Urinary bladder (tissue), 4 donors: Measurements from ENCODE around the gene COG7. TPM values are rescaled to one million over a fixed set of nuclear protein-coding genes. Genes with fewer than 3 reads are reported as not detected.
"Not testable (repeated sequence)": the region's sequence is repeated elsewhere in the genome, so short reads cannot be mapped to it uniquely, and the experiment has no call there.

Source experiments
- DNase-seq: peaks from one replicate; pipeline ENCODE4 v3.0.0-alpha.2; 2015; ENCODE audit errors: extremely low spot score
- H3K27ac ChIP-seq: one replicate; pipeline ENCODE4 v1.5.1; 2013; ENCODE audit warnings: low read depth, mild to moderate bottlenecking, moderate library complexity
- H3K36me3 ChIP-seq: one replicate; pipeline ENCODE4 v1.6.1; 2013; ENCODE audit warnings: mild to moderate bottlenecking, moderate library complexity; ENCODE audit not compliant: insufficient read depth
- H3K4me1 ChIP-seq: one replicate; pipeline ENCODE4 v1.6.1; 2013; ENCODE audit warnings: mild to moderate bottlenecking, moderate library complexity; ENCODE audit not compliant: insufficient read depth
- H3K4me3 ChIP-seq: one replicate; pipeline ENCODE4 v1.5.1; 2013; ENCODE audit warnings: low read depth, low read length
- WGBS: extraction: QIAGEN DNeasy Blood & Tissue Kit; methylation state at CpG from one replicate; pipeline ENCODE4 v1.1.7; 2013; 5-methylcytosine and 5-hydroxymethylcytosine counted together
- polyA plus RNA-seq: library from polyadenylated mRNA; stranded (reverse); fragments of 200-250 nt; gene quantifications from one replicate; pipeline ENCODE4 v1.2.3, GENCODE V29; 2013
- total RNA-seq: library from RNA; depleted of rRNA; stranded (reverse); fragments of >200 nt; gene quantifications from one replicate; pipeline ENCODE4 v1.2.3, GENCODE V29; 2014
- donor health status: healthy with polysubstance abuse.
- donor health status: healthy.

Gene COG7
- total and polyA plus RNA-seq, 2 donors, result 16.6 to 25.6 TPM

DNA sequence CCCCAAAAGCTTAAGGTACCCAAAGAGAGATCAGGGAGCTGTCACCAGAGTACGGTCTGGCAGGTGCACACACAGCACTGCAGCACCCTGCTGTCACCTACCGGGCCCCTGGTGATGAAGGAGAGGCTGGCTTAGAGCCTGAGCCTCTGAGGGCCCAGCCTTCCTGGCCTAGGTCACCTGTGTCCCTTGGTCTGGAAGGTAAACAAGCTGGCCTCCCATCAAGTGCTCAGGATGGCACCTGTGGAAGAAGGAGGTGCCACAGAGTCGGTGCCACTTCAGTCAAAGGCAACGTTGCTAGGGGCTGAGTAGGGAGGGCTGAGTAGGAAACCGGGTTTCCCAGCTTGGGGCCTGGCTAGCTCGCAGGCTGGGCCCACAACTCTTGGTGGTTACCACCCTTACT lies 70.7 kb downstream of the COG7 start:
- H3K4me1 ChIP-seq, result no peaks in the 10 kb centered on the region
- 83% methylated on average over 6 of the region's 6 CpGs for WGBS
- no peak overlapping the region for H3K4me3 ChIP-seq
- no peak overlapping the region for H3K27ac ChIP-seq
- DNase-seq, result no peak
- H3K36me3 ChIP-seq, result no peaks in the 10 kb centered on the region

DNA sequence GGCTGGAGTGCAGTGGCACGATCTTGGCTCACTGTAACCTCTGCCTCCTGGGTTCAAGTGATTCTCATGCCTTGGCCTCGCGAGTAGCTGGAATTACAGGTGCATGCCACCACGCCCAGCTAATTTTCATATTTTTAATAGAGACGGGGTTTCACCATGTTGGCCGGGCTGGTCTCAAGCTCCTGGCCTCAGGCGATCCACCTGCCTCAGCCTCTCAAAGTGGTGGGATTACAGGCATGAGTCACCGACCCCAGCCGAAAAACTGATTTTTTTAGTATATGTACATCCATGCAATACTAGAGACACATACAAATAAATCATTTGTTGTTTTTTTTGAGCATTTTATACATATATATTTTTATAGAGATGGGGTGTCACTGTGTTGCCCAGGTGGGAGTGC lies 71.3 kb downstream of the COG7 start:
- WGBS, result 89% methylated on average over 9 of the region's 9 CpGs
- DNase-seq, H3K4me1 ChIP-seq, H3K27ac ChIP-seq, H3K36me3 ChIP-seq, H3K4me3 ChIP-seq: not testable (repeated sequence)

DNA sequence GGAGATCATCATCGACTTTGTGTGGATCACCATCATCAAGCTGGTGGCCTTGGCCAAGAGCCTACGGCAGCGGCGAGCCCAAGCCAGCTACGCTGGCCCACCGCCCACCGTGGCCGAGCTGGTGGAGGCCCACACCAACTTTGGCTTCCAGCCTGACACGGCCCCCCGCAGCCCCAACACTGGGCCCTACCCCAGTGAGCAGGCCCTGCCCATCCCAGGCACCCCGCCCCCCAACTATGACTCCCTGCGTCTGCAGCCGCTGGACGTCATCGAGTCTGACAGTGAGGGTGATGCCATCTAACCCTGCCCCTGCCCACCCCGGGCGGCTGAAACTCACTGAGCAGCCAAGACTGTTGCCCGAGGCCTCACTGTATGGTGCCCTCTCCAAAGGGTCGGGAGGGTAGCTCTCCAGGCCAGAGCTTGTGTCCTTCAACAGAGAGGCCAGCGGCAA lies 72.5 kb downstream of the COG7 start:
- Histone ChIP-seq H3K27ac (no peak overlapping the region), H3K36me3 (no peaks in the 10 kb centered on the region), H3K4me1 (no peaks in the 10 kb centered on the region), H3K4me3 (no peak overlapping the region)
- 90% methylated on average over 20 of the region's 20 CpGs for WGBS
- DNase-seq, result no peak

DNA sequence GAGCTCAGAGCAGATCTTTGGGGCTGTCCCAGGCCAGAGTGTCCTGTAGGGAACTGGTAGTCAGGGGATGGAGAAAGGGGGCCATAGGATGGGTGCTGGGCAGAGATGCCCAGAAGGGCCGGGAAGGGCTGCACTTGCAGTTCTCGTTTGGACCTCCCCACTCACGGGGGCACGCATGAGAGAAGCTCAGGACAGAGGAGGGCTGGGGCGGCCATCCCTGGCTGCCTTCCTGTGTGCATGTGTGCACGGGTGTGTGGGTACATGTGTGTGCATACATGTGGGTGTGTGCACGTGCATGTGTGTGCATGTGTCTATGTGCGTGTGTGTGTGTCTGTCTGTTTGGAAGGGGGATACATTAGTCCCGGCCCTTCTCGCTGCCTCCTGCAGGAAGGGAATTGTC lies 73.3 kb downstream of the COG7 start:
- 85% methylated on average over 10 of the region's 10 CpGs for WGBS
- H3K4me3 ChIP-seq, result no peak overlapping the region
- H3K27ac ChIP-seq, result no peak overlapping the region
- no peaks in the 10 kb centered on the region for H3K4me1 ChIP-seq
- no peaks in the 10 kb centered on the region for H3K36me3 ChIP-seq
- DNase-seq, result no peak

DNA sequence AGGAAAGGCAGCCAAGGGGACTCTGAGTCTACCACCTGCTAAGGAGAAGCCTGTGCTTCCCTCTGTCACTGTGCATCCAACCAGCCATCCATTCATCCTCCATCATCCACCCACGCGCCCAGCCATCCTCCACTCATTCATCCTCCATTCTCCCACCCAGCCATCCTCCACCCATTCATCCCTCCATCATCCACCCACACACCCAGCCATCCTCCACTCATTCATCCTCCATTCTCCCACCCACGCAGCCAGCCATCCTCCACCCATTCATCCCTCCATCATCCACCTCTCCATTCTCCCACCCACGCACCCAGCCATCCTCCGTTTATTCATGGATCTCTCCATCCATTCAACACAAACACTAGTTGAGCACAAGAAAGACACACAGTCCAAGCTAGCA lies 74.1 kb downstream of the COG7 start:
- no peak overlapping the region for H3K4me3 ChIP-seq
- 92% methylated on average over 5 of the region's 5 CpGs for WGBS
- H3K27ac ChIP-seq, result no peak overlapping the region
- no peak for DNase-seq
- no peaks in the 10 kb centered on the region for H3K4me1 ChIP-seq
- H3K36me3 ChIP-seq, result no peaks in the 10 kb centered on the region

DNA sequence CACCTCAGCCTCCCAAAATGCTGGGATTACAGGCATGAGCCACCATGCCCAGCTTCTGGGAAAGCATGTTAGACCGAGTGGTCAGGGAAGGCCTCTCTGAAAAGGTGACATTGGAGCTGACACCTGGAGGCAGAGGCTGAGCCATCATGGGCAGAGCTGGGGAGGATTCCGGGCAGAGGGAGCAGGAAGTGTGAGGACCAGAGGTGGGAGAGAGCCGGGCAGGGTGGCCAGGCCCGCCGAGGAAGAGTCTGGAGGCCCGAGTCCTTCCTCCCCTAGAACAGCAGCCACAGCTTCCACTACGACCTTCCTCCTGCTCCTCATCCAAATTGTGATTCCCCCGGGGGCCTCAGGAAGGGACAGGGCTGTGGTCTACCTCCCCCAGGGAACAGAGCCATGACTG lies 74.7 kb downstream of the COG7 start:
- WGBS, result 75% methylated on average over 8 of the region's 8 CpGs
- no peaks in the 10 kb centered on the region for H3K36me3 ChIP-seq
- H3K4me3 ChIP-seq, result no peak overlapping the region
- DNase-seq, result no peak
- H3K27ac ChIP-seq, result no peak overlapping the region
- no peaks in the 10 kb centered on the region for H3K4me1 ChIP-seq

DNA sequence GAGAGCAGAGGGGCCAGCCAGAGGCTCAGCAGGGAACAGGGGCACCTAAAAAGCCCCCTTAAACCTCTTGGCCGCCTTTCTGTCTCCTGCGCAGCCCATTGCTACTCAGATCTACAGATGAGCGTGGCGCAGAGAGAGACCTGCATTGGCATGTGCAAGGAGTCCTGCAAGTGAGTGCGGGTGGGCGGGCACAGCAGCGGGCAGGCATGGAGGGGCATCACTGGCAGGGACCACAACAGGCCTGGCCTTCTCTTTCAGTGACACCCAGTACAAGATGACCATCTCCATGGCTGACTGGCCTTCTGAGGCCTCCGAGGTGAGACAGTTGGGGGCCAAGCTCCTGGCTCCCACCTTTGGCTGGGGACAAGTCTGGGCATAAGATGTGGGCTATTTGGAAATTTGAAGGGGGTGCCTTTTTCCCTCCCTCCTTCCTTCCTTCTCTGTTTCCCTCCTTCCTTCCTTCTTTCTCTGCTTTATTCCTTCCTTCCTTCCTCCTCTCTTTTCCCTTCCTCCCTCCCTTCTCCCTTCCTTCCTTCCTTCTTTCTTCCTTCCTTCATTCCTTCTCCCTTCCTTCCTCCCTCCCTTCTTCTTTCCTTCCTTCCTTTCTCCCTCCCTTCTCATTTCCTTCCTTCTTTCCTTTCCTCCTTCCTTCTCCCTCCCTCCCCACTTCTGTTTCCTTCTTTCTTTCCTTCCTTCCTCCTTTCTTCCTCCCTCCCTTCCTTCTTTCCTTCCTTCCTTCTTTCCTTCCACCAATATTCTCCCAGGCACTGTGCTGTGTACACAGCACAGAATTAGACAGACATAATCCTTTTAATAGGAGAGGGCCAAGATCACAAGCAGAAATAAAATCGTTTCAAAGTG lies 75.7 kb downstream of the COG7 start:
- Histone ChIP-seq H3K36me3 (no peaks in the 10 kb centered on the region), H3K4me1 (no peaks in the 10 kb centered on the region), H3K4me3 (no peak overlapping the region), H3K27ac (no peak overlapping the region)
- 85% methylated on average over 9 of the region's 9 CpGs for WGBS
- no peak for DNase-seq

DNA sequence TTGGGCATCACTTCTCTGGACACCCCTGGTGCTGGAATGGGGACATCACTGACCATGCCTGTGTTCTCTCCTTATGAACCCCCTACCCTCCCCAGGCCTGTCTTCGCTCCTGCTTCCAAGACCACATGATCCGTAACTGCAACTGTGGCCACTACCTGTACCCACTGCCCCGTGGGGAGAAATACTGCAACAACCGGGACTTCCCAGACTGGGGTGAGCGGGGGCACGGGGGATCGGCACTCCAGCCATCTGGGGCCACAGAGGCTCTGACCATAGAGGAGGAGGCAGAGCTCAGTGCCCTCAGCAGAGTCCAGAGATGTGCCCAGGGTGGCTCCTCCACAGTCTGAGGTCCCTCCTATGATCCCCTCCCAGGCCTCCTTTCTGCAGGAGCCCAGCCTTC lies 77.3 kb downstream of the COG7 start:
- no peak overlapping the region for H3K4me3 ChIP-seq
- H3K4me1 ChIP-seq, result no peaks in the 10 kb centered on the region
- no peak for DNase-seq
- H3K27ac ChIP-seq, result no peak overlapping the region
- 85% methylated on average over 7 of the region's 7 CpGs for WGBS
- no peaks in the 10 kb centered on the region for H3K36me3 ChIP-seq

DNA sequence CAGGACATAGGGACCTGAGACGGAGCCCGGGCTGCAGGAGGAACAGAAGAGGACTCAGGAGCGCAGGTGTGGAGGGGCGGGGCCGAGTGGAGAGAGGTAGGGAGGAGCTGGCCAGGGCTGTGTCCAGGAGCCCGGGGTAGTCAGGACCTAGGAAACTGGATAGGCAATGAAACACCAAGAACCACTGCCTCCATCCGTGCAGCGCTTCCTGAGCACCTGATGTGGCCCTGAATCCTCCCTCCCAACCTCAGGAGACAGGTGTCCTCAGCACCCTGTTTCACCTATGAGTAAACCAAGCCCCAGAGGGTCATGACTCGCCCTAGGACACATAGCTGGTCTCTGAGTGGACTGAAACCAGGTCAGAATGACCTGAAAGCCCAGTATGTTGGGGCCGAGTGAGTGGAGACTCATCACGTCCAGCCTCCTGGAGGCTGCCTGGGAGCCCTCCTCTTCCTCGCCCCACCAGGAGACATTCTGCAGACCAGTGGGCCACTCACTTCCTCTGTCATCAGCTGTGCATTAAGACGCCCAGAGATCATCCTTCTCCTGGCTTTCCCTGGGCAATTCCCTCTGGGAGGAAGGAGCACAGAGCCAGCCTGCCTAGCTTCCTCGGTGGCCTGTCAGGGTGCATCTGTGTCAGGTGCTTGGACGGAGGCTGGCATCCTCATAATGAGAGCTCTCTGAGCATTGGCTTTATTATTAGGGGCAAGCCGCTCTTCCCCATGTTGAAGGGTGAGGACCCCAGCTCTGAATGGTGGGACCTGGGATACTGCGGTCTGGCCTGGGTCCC lies 78.1 kb downstream of the COG7 start:
- WGBS, result 73% methylated on average over 17 of the region's 17 CpGs
- DNase-seq, result no peak
- Histone ChIP-seq H3K4me3 (no peak overlapping the region), H3K27ac (no peak overlapping the region), H3K4me1 (no peaks in the 10 kb centered on the region), H3K36me3 (no peaks in the 10 kb centered on the region)

DNA sequence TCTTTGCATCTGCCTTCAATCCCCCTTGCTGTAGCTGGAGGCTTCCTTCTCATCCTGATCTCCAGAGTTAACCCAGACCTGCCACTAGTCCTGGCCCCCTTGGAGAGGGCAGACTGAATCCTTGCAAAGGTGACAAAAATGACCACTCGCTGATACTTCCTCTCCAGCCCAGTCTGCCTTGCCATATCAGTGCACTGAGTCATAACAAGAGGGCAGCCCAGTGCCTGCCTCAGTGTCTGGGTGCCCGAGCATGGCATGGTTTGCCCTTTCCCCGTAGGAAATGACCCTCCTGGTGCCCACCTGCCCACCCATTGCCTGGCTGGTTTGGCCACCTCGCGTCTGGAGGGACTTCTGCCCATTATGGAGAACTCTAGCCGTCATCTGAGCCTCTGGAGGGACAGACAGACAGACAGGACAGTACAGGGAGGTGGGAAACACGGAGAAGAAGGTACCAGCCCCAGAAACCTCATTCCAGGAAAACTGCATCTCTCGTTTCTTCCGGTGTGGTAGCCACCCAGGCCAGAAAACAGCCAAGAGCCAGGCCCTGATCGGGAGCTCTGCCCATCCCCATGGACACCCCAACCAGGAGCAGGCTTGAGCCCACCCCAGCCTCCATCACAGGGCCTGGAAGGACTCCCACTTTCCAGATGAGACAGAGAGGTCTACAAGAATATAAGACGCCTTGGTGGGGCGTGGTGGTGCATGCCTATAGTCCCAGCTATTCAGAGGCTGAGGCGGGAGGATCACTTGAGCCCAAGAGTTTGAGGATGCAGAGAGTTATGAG lies 79.4 kb downstream of the COG7 start:
- WGBS, result 76% methylated on average over 13 of the region's 13 CpGs
- H3K36me3 ChIP-seq, result no peaks in the 10 kb centered on the region
- H3K4me3 ChIP-seq, result no peak overlapping the region
- no peak overlapping the region for H3K27ac ChIP-seq
- DNase-seq, result no peak
- H3K4me1 ChIP-seq, result no peaks in the 10 kb centered on the region

DNA sequence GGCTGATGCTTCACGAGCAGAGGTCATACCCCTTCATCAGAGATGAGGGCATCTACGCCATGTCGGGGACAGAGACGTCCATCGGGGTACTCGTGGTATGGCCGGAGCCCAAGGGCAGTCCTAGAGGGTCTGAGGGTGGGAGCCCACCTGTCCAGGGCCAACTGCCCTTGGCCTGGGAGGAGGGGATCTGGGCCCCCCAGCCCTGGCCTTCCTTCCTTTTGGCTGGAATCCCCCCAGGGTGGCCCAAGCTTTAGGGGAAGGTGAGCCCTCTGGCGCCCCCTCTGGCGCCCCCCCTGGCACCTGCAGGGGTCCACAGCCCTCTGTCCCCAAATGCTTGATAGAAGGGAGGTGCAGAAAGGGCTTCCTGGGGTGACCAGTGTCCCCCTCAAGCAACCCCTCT lies 81.6 kb downstream of the COG7 start:
- H3K4me3 ChIP-seq, result no peak overlapping the region
- H3K4me1 ChIP-seq, result no peaks in the 10 kb centered on the region
- WGBS, result 77% methylated on average over 9 of the region's 9 CpGs
- no peaks in the 10 kb centered on the region for H3K36me3 ChIP-seq
- no peak for DNase-seq
- H3K27ac ChIP-seq, result no peak overlapping the region

DNA sequence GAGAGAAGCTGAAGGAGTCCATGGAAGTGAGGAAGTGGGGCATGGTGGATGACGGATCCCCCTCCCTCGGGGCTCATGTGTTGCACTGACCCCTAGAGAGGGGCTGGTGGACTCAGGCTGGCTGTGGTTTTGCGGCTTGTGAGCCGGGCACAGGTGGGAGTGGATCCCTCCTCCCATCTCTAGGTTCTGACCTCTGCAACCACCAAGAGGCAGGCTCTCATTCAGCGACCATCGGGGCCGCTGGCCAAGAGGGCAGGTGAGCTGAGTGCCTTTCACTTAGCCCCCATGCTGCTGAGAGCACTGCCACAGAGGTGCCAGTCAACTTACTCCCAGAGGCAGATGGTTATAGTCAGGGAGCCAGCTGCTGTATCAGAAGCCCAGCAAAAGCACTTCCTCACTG lies 83.6 kb downstream of the COG7 start:
- Histone ChIP-seq H3K4me3 (no peak overlapping the region), H3K36me3 (no peaks in the 10 kb centered on the region), H3K4me1 (no peaks in the 10 kb centered on the region), H3K27ac (no peak overlapping the region)
- DNase-seq, result no peak
- WGBS, result 69% methylated on average over 7 of the region's 7 CpGs

DNA sequence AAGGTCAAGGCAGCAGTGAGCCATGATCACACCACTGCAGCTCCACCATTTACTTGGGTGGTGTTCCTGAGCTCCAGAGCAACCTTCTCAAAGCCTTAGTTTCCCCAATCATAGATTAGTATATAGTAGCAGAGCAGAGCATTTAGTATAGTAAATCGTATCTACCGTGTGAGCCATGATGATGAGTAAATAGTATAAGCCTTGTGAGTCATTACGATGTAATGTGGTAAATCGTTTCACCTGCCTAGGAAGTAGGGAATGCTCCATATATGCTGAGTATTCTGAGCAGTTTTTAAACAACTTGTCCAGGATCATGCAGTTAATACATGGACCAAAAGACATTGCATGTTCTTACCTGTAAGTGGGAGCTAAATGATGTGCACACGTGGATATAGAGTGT lies 84.5 kb downstream of the COG7 start:
- no peak for DNase-seq

More for the DNA sequence above, 84.5 kb downstream of the COG7 start:
- WGBS, result 68% methylated on average over 5 of the region's 5 CpGs
- Histone ChIP-seq H3K4me1 (no peaks in the 10 kb centered on the region), H3K27ac (no peak overlapping the region), H3K4me3 (no peak overlapping the region), H3K36me3 (no peaks in the 10 kb centered on the region)
